Activated CD8-positive, alpha-beta memory T cell treated with anti-CD3 and anti-CD28 coated beads for 4 hours (primary cell): Measurements from ENCODE around the gene ITGAD.
"Not testable (repeated sequence)": the region's sequence is repeated elsewhere in the genome, so short reads cannot be mapped to it uniquely, and the experiment has no call there.

ENCODE experiments used
- DNase-seq, 2 donors: peaks; one replicate each; pipeline ENCODE4 v3.0.0-alpha.2; 2020; ENCODE audit warnings: low read depth in 2 of 2

The ITGAD gene

DNA sequence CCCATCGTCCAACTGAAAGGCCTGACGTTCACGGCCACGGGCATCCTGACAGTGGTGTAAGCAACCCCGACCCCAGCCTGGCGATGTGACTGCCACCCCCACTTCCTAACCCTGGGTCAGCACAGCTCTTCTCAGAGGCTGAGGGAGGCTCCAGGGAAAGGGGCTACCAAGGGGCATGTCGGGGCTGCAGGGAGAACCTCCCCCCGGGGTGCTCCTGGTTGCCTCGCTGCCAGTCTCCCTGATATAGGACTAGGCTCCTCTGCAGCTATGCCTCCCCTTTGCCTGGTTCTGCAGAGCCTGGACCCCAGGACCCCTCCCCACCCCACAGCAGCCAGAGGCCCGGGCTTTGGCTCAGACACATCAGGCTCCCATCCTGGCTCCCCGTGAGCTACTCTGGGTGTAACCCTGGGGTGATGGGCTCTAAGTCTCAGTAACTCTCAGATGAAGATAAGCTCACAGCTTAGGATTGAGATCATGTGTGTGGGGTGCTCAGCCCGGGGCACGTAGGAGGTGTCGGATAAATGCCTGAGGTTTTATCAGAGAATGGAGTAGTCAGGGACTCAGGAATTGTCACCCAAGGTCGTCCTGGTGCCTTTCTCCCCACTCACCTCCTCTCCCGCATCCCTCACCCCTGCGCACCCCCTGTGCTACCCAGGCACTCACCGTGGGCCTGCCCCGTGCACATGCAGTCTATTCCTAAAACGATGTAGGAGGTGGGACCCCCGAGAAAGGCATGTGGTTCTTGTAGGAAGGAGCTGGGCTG, 10.6 kb downstream of the ITGAD start:
- DNase-seq = no peak

- DNase-seq = no peak
Observed at GRCh38 chr16:31404353-31405064, 11.4 kb downstream of the ITGAD start.

GRCh38 chr16:31407406-31407805, 14.3 kb downstream of the ITGAD start:
- no peak for DNase-seq

- DNase-seq = no peak
Observed at GRCh38 chr16:31409433-31409832, 16.3 kb downstream of the ITGAD start.

GRCh38 chr16:31410082-31410481, 16.9 kb downstream of the ITGAD start:
- DNase-seq = no peak

DNA sequence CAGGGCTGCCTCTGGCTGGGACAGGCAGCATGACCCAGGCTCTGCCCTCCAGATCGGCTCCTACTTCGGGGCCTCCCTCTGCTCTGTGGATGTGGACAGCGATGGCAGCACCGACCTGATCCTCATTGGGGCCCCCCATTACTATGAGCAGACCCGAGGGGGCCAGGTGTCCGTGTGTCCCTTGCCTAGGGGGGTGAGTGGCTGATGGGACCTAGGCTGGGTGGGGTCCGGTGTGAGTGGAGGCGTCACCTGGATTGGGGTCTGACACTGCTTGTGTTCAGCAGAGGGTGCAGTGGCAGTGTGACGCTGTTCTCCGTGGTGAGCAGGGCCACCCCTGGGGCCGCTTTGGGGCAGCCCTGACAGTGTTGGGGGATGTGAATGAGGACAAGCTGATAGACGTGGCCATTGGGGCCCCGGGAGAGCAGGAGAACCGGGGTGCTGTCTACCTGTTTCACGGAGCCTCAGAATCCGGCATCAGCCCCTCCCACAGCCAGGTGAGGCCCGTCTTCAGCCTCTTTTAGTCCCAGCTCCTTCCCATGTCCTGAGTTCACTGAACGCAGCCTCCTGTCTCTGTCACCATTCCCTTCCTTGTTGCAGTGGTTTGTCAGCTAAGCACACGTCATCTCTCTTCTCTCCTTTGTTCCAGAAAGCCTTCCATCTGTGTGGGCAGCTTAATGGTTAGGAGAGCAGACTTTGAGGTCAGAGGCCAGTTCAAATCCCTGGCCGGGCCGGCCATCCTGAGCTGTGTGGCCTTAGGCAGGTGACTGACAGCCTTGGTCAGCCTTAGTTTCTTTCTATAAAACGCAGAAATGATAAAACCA, 18.1 kb downstream of the ITGAD start:
- no peak for DNase-seq

DNA sequence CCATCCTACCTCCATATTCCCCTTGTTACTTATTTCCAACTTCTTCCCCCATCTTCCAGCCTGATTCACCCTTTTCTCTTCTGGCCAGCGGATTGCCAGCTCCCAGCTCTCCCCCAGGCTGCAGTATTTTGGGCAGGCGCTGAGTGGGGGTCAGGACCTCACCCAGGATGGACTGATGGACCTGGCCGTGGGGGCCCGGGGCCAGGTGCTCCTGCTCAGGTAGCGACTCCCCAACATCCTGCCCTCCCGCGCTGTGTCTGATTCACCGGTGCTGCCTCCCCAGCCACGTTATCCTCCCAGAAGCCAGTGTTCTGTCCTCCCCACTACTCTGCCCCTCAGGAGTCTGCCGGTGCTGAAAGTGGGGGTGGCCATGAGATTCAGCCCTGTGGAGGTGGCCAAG, 19.6 kb downstream of the ITGAD start:
- no peak for DNase-seq

DNA sequence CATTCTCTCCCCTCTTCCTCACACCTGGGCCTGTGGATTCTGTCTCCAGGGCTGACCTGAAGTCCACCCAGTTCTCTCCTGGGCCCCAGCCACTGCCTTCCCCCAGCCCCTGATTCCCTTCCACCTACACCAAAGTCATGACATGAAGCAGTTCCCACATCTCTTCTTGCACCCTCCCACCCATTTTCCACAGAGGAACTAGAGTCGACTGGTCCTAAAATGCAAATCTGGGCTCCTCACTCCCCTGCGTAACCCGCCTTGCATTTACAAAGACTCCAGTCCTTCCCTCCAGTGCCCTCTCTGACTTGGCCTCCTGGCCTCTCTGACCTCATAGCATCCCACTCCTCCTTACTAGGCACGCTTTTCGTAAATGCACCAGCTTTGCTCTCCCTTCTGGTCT, 20.2 kb downstream of the ITGAD start:
- DNase-seq = no peak

GRCh38 chr16:31413943-31414342, 20.8 kb downstream of the ITGAD start:
- DNase-seq = no peak

GRCh38 chr16:31414706-31415105, 21.6 kb downstream of the ITGAD start:
- no peak for DNase-seq

- no peak for DNase-seq
Observed at GRCh38 chr16:31416371-31416770, 23.2 kb downstream of the ITGAD start.

DNA sequence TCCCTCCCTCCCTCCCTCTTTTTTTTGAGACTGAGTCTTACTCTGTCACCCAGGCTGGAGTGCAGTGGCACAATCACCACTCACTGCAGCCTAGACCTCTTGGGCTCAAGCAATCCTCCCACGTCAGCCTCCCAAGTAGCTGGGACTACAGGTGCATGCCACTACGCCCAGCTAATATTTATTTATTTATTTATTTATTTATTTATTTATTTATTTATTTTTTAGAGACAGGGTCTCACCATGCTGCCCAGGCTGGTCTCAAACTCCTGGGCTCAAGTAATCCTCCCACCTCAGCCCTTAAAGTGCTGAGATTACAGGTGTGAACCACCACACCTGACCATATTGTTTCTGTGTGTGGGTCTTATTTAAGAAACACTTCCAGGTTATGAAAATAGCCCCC, 23.9 kb downstream of the ITGAD start:
- DNase-seq = not testable (repeated sequence)

DNA sequence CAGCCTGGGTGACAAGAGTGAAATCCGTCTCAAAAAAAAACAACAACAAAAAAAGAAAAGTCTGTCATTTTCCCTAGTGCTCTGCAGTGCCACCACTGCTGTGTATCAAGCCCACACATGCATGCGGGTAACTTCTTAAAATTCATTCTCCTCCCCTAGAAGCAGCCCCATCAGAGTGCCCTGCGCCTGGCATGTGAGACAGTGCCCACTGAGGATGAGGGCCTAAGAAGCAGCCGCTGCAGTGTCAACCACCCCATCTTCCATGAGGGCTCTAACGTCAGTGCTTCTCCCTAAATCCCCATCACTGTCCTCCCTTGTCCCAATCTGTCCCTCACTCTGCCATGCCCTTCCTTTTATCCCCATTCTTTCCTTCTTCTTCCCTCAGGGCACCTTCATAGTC, 24.8 kb downstream of the ITGAD start:
- DNase-seq = no peak

DNA sequence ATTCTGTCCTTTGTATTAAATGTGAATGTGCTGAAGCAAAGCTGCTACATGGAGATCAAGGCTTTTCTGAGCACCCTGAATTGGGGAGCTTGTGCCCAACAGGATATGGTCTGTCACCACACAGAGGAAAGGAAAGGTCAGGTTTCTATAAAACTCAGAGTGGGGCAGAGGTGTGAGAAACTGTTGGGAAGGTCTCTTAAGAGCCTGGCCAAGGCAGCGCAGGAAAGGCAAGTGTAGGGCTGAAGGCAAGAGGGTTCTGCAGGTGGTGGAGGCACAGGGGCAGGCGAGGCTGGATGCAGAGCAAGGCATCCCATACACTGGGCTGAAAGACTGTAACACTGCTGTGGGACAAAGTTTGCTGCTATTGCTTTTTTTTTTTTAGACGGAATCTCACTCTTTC, 26.9 kb downstream of the ITGAD start:
- no peak for DNase-seq

DNA sequence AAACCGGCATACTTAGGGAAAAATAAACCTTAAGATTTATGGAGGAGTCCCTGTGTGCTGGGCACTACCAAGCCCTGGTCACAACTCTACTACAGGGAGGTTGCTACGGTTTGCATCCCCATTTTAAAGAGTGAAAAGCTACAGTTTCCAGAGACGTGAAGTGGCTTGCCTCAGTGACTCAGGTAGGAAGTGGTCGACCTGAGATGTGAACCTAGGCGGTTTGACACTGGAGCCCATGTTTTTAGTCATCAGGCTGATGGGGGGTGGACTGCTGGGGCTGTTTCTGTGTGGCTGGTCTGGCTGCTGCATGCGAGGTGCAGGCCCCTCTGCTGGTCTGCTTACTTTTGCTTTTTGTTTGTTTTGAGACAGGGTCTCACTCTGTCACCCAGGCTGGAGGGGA, 28.5 kb downstream of the ITGAD start:
- DNase-seq = peak; percentile 27 to 44

DNA sequence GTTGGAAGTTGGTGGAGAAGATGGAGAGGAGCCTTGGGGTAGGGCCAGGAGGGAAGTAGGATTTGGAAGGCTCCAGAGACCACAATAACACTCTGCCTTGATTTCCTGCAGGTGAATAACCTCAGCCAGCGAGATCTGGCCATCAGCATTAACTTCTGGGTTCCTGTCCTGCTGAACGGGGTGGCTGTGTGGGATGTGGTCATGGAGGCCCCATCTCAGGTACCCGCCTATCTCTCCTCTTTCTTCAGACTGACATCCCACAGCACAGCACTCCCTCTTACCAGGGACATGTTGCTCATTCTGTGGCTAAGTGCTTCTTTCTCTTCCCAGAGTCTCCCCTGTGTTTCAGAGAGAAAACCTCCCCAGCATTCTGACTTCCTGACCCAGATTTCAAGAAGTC, 30.1 kb downstream of the ITGAD start:
- no peak for DNase-seq

DNA sequence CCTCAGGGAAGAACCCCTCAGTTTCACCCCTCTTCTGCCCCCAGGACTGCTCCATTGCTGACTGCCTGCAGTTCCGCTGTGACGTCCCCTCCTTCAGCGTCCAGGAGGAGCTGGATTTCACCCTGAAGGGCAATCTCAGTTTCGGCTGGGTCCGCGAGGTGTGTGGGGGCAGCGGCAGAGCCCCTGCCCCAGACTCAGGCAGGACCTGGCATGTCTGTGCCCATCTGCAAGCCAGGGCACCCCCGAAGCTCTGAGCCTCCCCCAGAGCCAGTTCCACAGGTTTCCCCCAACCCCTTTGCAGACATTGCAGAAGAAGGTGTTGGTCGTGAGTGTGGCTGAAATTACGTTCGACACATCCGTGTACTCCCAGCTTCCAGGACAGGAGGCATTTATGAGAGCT, 30.7 kb downstream of the ITGAD start:
- no peak for DNase-seq

DNA sequence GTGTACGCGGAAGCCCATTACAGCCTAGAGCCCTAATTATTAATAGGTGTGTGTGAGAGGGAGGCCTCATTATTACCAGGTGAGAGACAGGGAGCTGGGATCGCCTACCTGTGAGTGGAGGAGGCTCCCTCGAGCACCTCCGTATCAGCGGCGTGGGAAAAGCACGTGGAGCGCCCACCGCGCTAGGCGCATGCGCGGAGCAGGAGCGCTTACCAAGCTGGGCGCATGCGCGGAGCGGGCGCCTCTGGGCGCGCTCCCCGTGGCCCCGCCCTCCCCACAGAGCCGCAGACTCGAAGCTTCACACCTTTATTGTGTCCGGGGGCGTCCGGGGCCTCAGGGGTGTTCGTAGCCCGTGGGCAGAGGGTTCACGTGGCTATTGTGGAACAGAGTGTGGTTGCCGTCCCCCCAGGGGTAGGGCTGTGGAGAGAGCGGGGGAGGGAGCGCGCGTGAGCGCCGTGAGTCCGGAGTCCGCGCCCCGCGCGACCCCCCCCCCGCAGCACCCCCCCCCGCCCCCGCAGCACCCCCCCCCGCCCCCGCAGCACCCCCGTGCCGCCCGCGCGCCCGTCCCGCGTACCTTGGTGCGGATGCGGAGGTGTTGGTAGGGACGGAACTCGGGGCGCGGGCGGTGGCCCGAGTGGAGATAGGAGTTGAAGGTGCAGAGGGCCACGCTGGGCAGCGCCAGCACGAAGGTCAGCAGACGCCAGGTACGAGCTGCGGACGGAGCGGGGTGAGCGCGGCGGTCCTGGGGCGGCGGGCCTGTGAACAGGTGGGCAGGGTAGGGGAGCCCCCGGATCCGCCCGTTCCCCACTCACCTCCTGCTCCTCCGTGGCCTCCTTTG, 34.5 kb downstream of the ITGAD start:
- DNase-seq = peak; percentile 56 to 67

- no peak for DNase-seq
Observed at GRCh38 chr16:31428279-31428597, 35.1 kb downstream of the ITGAD start, which contains the start of gene COX6A2. Gene COX6A2 (minus strand): TSS chr16:31428360. CDS start chr16:31428325, 35 bp downstream.

- DNase-seq = no peak
Observed at GRCh38 chr16:31428638-31429247, 35.6 kb downstream of the ITGAD start.

- no peak for DNase-seq
Observed at GRCh38 chr16:31429314-31429713, 36.2 kb downstream of the ITGAD start.
